Measurements from ENCODE around the gene CDH15.

Gene CDH15

DNA sequence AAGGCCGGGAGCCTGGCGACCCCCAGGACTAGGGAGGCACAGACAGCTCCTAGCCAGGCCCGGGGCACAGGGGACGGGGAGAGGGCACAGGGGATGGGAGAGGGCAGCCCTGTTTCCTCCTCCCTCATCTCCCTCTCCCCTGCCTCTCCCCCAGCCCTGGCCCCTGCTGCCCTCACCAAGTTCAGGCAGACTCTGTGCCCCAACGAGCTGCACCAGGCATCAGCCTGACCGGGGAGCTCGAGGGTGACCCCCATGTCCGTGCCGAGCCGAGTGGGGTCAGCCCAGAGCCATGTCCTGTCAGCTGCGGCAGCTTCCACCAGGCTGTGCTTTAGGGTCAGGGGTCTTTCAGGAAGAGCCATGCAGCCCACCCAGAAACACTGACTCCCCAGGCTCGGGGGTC is 6.0 kb downstream of the CDH15 start:
- POLR2A ChIA-PET, result no interaction called here
- Histone ChIP-seq H3K27ac (ENCODE audit: extremely low read depth, low read depth, low read length) (no peak overlapping the region), H3K9me3 (ENCODE audit: control insufficient read depth, insufficient read depth, low read depth, low read length) (no peaks in the 10 kb centered on the region), H3K36me3 (ENCODE audit: control insufficient read depth in 2 of 2, insufficient read depth in 1 of 2, low read length in 2 of 2) (no peaks in the 10 kb centered on the region), H3K4me1 (ENCODE audit: control insufficient read depth, insufficient read depth, low read length) (no peaks in the 10 kb centered on the region), H3K4me3 (ENCODE audit: low read depth, low read length) (no peak overlapping the region)
- TF ChIP-seq, protein P1, sequence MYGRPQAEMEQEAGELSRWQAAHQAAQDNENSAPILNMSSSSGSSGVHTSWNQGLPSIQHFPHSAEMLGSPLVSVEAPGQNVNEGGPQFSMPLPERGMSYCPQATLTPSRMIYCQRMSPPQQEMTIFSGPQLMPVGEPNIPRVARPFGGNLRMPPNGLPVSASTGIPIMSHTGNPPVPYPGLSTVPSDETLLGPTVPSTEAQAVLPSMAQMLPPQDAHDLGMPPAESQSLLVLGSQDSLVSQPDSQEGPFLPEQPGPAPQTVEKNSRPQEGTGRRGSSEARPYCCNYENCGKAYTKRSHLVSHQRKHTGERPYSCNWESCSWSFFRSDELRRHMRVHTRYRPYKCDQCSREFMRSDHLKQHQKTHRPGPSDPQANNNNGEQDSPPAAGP (tag by site-specific recombination; IDR thresholded peaks at IDR 0.05), result no peak
- no peak for TF ChIP-seq EGR2 (tag by site-specific recombination; IDR thresholded peaks at IDR 0.05; ENCODE audit: low read depth)
- no peak for TF ChIP-seq ZNF174 (tag by site-specific recombination; IDR thresholded peaks at IDR 0.05)
- CTCF ChIA-PET, result interaction anchor here (0.6 to 0.7 kb wide), 2 partner anchors 10 to 112 kb away, joined by 3 to 4 read pairs; no protein-coding TSS in a partner anchor

DNA sequence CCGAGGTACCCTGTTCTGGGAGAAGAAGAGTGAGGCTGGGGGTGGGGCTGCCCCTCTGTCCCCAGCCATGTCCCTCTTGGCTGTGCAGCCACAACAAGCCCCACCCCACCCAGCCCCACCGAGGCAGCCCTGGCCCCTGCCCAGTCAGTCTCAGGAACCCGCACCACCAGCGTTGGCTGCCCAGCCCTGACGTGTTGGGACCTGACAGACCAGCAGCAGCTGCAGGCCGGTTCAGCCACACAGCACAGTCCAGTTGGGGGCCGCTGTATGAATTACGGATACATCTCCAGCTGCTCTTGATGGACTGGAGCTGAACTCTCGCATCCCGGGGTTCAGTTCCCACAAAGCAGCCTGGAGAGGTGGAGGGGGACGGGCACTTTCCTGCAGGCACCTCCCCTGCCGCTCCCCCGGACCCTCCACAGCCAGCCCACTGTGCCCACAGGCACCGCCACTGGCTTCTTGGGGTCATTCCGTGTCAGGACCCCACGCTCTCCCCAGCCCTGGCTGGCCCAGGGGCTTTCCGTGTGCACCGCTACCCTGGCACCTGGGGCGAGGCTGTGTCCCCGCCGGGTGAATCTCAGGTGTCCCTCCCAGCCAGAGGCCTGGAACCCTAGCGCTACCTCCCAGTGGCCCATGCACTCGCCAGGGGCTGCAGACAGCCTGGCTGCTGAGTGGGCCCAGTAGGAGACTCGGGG is 7.1 kb downstream of the CDH15 start:
- H3K9me3 ChIP-seq (ENCODE audit: control insufficient read depth, insufficient read depth, low read depth, low read length), result no peaks in the 10 kb centered on the region
- ChIA-PET CTCF (interaction anchor here (0.6 kb wide), 1 partner anchor 231 kb away, joined by 3 read pairs; no protein-coding TSS in a partner anchor), POLR2A (no interaction called here)
- H3K4me3 ChIP-seq (ENCODE audit: low read depth, low read length), result no peak overlapping the region
- TF ChIP-seq, protein P2, sequence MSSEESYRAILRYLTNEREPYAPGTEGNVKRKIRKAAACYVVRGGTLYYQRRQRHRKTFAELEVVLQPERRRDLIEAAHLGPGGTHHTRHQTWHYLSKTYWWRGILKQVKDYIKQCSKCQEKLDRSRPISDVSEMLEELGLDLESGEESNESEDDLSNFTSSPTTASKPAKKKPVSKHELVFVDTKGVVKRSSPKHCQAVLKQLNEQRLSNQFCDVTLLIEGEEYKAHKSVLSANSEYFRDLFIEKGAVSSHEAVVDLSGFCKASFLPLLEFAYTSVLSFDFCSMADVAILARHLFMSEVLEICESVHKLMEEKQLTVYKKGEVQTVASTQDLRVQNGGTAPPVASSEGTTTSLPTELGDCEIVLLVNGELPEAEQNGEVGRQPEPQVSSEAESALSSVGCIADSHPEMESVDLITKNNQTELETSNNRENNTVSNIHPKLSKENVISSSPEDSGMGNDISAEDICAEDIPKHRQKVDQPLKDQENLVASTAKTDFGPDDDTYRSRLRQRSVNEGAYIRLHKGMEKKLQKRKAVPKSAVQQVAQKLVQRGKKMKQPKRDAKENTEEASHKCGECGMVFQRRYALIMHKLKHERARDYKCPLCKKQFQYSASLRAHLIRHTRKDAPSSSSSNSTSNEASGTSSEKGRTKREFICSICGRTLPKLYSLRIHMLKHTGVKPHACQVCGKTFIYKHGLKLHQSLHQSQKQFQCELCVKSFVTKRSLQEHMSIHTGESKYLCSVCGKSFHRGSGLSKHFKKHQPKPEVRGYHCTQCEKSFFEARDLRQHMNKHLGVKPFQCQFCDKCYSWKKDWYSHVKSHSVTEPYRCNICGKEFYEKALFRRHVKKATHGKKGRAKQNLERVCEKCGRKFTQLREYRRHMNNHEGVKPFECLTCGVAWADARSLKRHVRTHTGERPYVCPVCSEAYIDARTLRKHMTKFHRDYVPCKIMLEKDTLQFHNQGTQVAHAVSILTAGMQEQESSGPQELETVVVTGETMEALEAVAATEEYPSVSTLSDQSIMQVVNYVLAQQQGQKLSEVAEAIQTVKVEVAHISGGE (tag by site-specific recombination; conservative IDR thresholded peaks at IDR 0.05; ENCODE audit: low read depth), result no peak
- TF ChIP-seq ZNF19 (tag by site-specific recombination; IDR thresholded peaks at IDR 0.05; ENCODE audit: low read depth) (no peak), ZNF654 (tag by site-specific recombination; IDR thresholded peaks at IDR 0.05; ENCODE audit: low read depth) (no peak), ZIC2 (tag by site-specific recombination; IDR thresholded peaks at IDR 0.05) (peak; percentile 57; the same call in 1 of the 2 replicates)
- TF ChIP-seq, protein P3, sequence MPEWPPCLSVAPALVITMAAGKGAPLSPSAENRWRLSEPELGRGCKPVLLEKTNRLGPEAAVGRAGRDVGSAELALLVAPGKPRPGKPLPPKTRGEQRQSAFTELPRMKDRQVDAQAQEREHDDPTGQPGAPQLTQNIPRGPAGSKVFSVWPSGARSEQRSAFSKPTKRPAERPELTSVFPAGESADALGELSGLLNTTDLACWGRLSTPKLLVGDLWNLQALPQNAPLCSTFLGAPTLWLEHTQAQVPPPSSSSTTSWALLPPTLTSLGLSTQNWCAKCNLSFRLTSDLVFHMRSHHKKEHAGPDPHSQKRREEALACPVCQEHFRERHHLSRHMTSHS (tag by site-specific recombination; IDR thresholded peaks at IDR 0.05), result no peak
- no peaks in the 10 kb centered on the region for H3K4me1 ChIP-seq (ENCODE audit: control insufficient read depth, insufficient read depth, low read length)
- H3K27ac ChIP-seq (ENCODE audit: extremely low read depth, low read depth, low read length), result no peak overlapping the region
- H3K36me3 ChIP-seq (ENCODE audit: control insufficient read depth in 2 of 2, insufficient read depth in 1 of 2, low read length in 2 of 2), result no peaks in the 10 kb centered on the region

DNA sequence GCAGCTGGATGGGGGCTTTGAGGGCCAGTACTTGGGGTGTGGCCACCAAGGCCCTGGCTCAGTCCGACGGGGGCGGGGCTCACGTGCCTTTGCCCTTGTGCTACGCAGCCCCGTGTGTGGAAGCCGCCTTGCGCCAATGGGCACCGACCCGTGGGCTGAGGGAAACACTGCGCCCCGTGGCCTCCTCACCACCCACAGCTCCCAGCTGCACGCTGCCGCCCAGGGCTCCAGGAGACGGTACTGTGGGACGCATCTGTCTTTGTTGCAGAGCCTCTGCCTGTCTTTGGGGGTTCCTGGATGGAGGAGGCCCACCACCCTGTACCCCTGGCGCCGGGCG is 7.6 kb downstream of the CDH15 start:
- Histone ChIP-seq H3K4me3 (ENCODE audit: low read depth, low read length) (no peak overlapping the region), H3K9me3 (ENCODE audit: control insufficient read depth, insufficient read depth, low read depth, low read length) (no peaks in the 10 kb centered on the region), H3K36me3 (ENCODE audit: control insufficient read depth in 2 of 2, insufficient read depth in 1 of 2, low read length in 2 of 2) (no peaks in the 10 kb centered on the region), H3K4me1 (ENCODE audit: control insufficient read depth, insufficient read depth, low read length) (no peaks in the 10 kb centered on the region), H3K27ac (ENCODE audit: extremely low read depth, low read depth, low read length) (no peak overlapping the region)
- 0 out of 2 replicates have a peak, but pooled peaks have one; percentile 6 for TF ChIP-seq EGR2 (tag by site-specific recombination; IDR thresholded peaks at IDR 0.05; ENCODE audit: low read depth)
- TF ChIP-seq ZNF121 (tag by site-specific recombination; IDR thresholded peaks at IDR 0.05), result no peak
- TF ChIP-seq, protein P4, sequence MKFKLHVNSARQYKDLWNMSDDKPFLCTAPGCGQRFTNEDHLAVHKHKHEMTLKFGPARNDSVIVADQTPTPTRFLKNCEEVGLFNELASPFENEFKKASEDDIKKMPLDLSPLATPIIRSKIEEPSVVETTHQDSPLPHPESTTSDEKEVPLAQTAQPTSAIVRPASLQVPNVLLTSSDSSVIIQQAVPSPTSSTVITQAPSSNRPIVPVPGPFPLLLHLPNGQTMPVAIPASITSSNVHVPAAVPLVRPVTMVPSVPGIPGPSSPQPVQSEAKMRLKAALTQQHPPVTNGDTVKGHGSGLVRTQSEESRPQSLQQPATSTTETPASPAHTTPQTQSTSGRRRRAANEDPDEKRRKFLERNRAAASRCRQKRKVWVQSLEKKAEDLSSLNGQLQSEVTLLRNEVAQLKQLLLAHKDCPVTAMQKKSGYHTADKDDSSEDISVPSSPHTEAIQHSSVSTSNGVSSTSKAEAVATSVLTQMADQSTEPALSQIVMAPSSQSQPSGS (tag by site-specific recombination; IDR thresholded peaks at IDR 0.05; ENCODE audit: low read depth), result no peak
- no peak for TF ChIP-seq ZNF660 (tag by site-specific recombination; IDR thresholded peaks at IDR 0.05)
- 0 out of 2 replicates have a peak, but pooled peaks have one; percentile 18 for TF ChIP-seq ZFHX2 (tag by site-specific recombination; conservative IDR thresholded peaks at IDR 0.05)
- ChIA-PET CTCF (no interaction called here), POLR2A (no interaction called here)
